Measurements from ENCODE around the gene MAVS.

Gene MAVS

GRCh38 chr20:3915691-3916090 lies 69.1 kb downstream of the MAVS start:
- FAIRE-seq: no peak

GRCh38 chr20:3916364-3916763 lies 69.7 kb downstream of the MAVS start:
- no peak for FAIRE-seq

- FAIRE-seq: no peak
These were observed 72.7 kb downstream of the MAVS start for GRCh38 chr20:3919352-3919751.

GRCh38 chr20:3922223-3922982 lies 75.8 kb downstream of the MAVS start:
- no peak for FAIRE-seq

GRCh38 chr20:3922983-3923339 lies 76.3 kb downstream of the MAVS start:
- no peak for FAIRE-seq

GRCh38 chr20:3923818-3924217 lies 77.2 kb downstream of the MAVS start:
- no peak for FAIRE-seq

- FAIRE-seq: no peak
These were observed 77.9 kb downstream of the MAVS start for GRCh38 chr20:3924304-3925112.

GRCh38 chr20:3925113-3925695 lies 78.6 kb downstream of the MAVS start:
- FAIRE-seq: no peak

Measured in islet of Langerhans (tissue), 1 donor.